SK-N-MC (cell line): ENCODE data around the gene ERMP1.

Experiments used
- EZH2 ChIP-seq: fragments of 200-600 bp; sonication (generic); IDR thresholded peaks from one replicate; pipeline ENCODE4 v1.6.1; 2017; ENCODE audit warnings: antibody characterized with exemption
- FOXP2 ChIP-seq: optimal IDR thresholded peaks from 2 replicates; pipeline ENCODE3; 2011; ENCODE audit warnings: mild to moderate bottlenecking, moderate library complexity; ENCODE audit not compliant: insufficient read depth; ENCODE audit errors: extremely low read length, control extremely low read depth
- POLR2AphosphoS5 ChIP-seq: IDR thresholded peaks from 2 replicates; pipeline ENCODE4 v1.6.1; 2012; ENCODE audit warnings: mild to moderate bottlenecking, low read depth, low read length, borderline replicate concordance

- TF ChIP-seq POLR2AphosphoS5, result no peak
- no peak for TF ChIP-seq EZH2
- TF ChIP-seq FOXP2, result no peak
Observed at GRCh38 chr9:5762421-5762820, 70.5 kb downstream of the ERMP1 start.
